ENCODE data around the gene DCDC2B. TPM values are rescaled to one million over a fixed set of nuclear protein-coding genes. Genes with fewer than 3 reads are reported as not detected.

Gene DCDC2B
- total and polyA plus RNA-seq, 2 of the 13 experiments (the other 11 are each of a cell fraction or from before 2014, with no cell fraction given): not detected

DNA sequence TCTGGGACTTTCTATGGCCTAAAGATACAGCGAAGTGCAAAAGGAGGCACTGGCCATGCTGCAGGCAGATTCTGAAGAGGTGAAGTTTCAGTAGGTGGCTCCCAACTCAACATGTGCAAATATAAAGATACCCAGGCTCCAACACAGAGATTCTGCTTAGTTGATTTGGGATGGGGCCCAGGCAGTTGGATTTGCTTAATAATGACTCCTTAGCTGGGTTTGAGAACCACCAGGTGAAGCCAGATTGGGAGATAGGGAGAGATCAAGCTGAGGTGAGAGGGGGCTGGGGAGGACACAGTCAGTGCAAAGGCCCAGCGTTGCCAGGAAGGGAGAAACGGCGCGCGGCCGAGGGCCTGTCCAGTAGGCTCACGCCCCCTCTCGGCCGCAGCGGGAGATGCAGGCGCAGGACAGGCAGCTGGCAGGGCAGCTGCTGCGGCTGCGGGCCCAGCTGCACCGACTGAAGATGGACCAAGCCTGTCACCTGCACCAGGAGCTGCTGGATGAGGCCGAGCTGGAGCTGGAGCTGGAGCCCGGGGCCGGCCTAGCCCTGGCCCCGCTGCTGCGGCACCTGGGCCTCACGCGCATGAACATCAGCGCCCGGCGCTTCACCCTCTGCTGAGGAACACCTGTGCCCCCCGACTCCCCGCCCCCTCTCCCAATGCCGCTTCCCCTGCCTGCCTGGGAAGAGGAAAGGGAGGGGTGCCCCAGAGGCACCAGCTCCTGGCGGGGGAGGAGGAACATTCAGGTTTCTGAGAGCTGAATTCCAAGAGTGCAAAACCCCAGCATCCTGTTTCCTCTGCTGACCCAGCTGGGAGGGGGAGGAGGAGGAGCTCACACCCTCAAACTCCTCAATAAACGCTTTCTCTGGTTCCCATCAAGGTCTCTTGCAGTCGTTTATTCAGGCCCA is 39.3 kb downstream of the DCDC2B start (continued):
- TF ChIP-seq FOXJ3 (CRISPR knock-in tag; IDR thresholded peaks at IDR 0.05; ENCODE audit: borderline replicate concordance): no peak
- no peak for TF ChIP-seq TCF7L2 (IDR thresholded peaks at IDR 0.05; ENCODE audit: low read depth, low read length)
- peak; percentile 81; the same call in 1 of the 2 replicates for TF ChIP-seq ZNF788 (CRISPR knock-in tag; IDR thresholded peaks at IDR 0.05; ENCODE audit: borderline replicate concordance)
- TF ChIP-seq RFX5 (IDR thresholded peaks at IDR 0.05; ENCODE audit: low read depth, low read length): peak; percentile 47; the same call in 1 of the 2 replicates
- TF ChIP-seq ZNF292 (CRISPR knock-in tag; IDR thresholded peaks at IDR 0.05; ENCODE audit: borderline replicate concordance, low read depth): peak; percentile 97
- no peak for TF ChIP-seq RBFOX2 (IDR thresholded peaks at IDR 0.05; ENCODE audit: low read depth, low read length)
- no peak for TF ChIP-seq NR2F2 (IDR thresholded peaks at IDR 0.05; ENCODE audit: borderline replicate concordance, low read depth)
- no peak for TF ChIP-seq ZBTB8A (CRISPR knock-in tag; IDR thresholded peaks at IDR 0.05; ENCODE audit: borderline replicate concordance, low read depth)
- TF ChIP-seq NR2C2 (CRISPR knock-in tag; IDR thresholded peaks at IDR 0.05; ENCODE audit: borderline replicate concordance): no peak
- TF ChIP-seq ZBTB39 (CRISPR knock-in tag; IDR thresholded peaks at IDR 0.05): no peak
- no peak for TF ChIP-seq RERE (CRISPR knock-in tag; IDR thresholded peaks at IDR 0.05; ENCODE audit: low read depth)
- no peak for TF ChIP-seq ATRX (CRISPR knock-in tag; IDR thresholded peaks at IDR 0.05; ENCODE audit: borderline replicate concordance)
- TF ChIP-seq, protein P1, sequence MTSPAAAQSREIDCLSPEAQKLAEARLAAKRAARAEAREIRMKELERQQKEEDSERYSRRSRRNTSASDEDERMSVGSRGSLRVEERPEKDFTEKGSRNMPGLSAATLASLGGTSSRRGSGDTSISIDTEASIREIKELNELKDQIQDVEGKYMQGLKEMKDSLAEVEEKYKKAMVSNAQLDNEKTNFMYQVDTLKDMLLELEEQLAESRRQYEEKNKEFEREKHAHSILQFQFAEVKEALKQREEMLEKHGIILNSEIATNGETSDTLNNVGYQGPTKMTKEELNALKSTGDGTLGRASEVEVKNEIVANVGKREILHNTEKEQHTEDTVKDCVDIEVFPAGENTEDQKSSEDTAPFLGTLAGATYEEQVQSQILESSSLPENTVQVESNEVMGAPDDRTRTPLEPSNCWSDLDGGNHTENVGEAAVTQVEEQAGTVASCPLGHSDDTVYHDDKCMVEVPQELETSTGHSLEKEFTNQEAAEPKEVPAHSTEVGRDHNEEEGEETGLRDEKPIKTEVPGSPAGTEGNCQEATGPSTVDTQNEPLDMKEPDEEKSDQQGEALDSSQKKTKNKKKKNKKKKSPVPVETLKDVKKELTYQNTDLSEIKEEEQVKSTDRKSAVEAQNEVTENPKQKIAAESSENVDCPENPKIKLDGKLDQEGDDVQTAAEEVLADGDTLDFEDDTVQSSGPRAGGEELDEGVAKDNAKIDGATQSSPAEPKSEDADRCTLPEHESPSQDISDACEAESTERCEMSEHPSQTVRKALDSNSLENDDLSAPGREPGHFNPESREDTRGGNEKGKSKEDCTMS (CRISPR knock-in tag; conservative IDR thresholded peaks at IDR 0.05): no peak
- no peak for TF ChIP-seq ZNF678 (CRISPR knock-in tag; IDR thresholded peaks at IDR 0.05)
- TF ChIP-seq MLLT10 (CRISPR knock-in tag; IDR thresholded peaks at IDR 0.05): no peak
- TF ChIP-seq ZNF614 (CRISPR knock-in tag; IDR thresholded peaks at IDR 0.05; ENCODE audit: borderline replicate concordance): peak; percentile 45; the same call in 1 of the 2 replicates
- TF ChIP-seq TCF7 (IDR thresholded peaks at IDR 0.05; ENCODE audit: low read depth): no peak
- no peak for TF ChIP-seq ZNF780A (CRISPR knock-in tag; IDR thresholded peaks at IDR 0.05)
- no peak for TF ChIP-seq NFE2L1 (CRISPR knock-in tag; IDR thresholded peaks at IDR 0.05; ENCODE audit: borderline replicate concordance)
